HepG2 (cell line): ENCODE results near the gene DAZAP1. TPM values are rescaled to one million over a fixed set of nuclear protein-coding genes. Genes with fewer than 3 reads are reported as not detected.

ENCODE experiments used
- ATAC-seq: fragments of 200-7000 bp; cut with Tn5 transposase; 3 replicates; pipeline ENCODE4 v1.9.1; 2020; ENCODE audit warnings: mild to moderate bottlenecking, moderate library complexity
- BruUV-seq: library from RNA; stranded (reverse); fragments of 400-500 nt; replicated peaks from 2 replicates; lab custom pipeline; 2021; lab: Mats Ljungman, UMichigan
- CTCF ChIA-PET: fragments of 300-600 bp; formaldehyde crosslinking; extraction: SDS; loops from one replicate; lab custom pipeline; 2021; ENCODE audit warnings: low total read pairs, inconsistent platforms, low intra/inter-chr PET ratio; lab: Yijun Ruan, JAX
- POLR2A ChIA-PET: fragments of 350-600 bp; sonication (Branson Sonifier 250); formaldehyde crosslinking; loops from one replicate; lab custom pipeline; 2020; ENCODE audit warnings: antibody characterized with exemption, inconsistent platforms; lab: Yijun Ruan, JAX
- DNase-seq: peaks from one replicate; pipeline ENCODE4 v3.0.0-alpha.2; 2015; ENCODE audit warnings: low spot score
- FAIRE-seq: peaks from 3 replicates; lab custom pipeline; 2011; peaks lifted over from hg19 to GRCh38; lab: Jason Lieb, UNC
- H2AFZ ChIP-seq: one replicate; pipeline ENCODE4 v1.6.1; 2011; ENCODE audit warnings: low read length, inconsistent platforms
- H3K27ac ChIP-seq: fragments of 300-600 bp; 3 replicates; pipeline ENCODE4 v1.8.0; 2011; ENCODE audit warnings: mixed run types, mild to moderate bottlenecking, mixed read lengths, low read length, inconsistent platforms; ENCODE audit not compliant: insufficient read depth; ENCODE audit errors: extremely low read length
- H3K27me3 ChIP-seq, 2 experiments: fragments of 200-600 bp in 1 of 2; 2 replicates in 1 of 2; 3 replicates in 1 of 2; pipeline versions ENCODE4 v1.6.0 to v1.8.0; 2011; ENCODE audit warnings: low read length in 2 of 2, mild to moderate bottlenecking in 2 of 2, moderate library complexity in 2 of 2, inconsistent platforms in 1 of 2; ENCODE audit not compliant: insufficient read depth in 2 of 2, control insufficient read depth in 1 of 2
- H3K36me3 ChIP-seq, 2 experiments: fragments of 200-600 bp in 1 of 2; replicated peaks in 1 of 2; 2 replicates in 1 of 2; 3 replicates in 1 of 2; pipeline versions ENCODE4 v1.5.1 to v1.8.0; 2011; ENCODE audit warnings: low read length in 2 of 2, inconsistent platforms in 1 of 2; ENCODE audit not compliant: insufficient read depth in 2 of 2, control insufficient read depth in 1 of 2
- H3K4me1 ChIP-seq: 2 replicates; pipeline ENCODE4 v1.5.1; 2012; ENCODE audit warnings: low read length, inconsistent platforms; ENCODE audit not compliant: insufficient read depth
- H3K4me2 ChIP-seq: 2 replicates; pipeline ENCODE4 v1.6.0; 2011; ENCODE audit warnings: low read depth, low read length, inconsistent platforms
- H3K4me3 ChIP-seq, 3 experiments: fragments of 200-600 bp in 1 of 3; sonication (generic), shearing (Covaris generic) in 1 of 3; replicated peaks in 1 of 3; 2 replicates each; pipeline ENCODE4 v1.5.1; 2011 to 2016; ENCODE audit warnings: low read length in 3 of 3, inconsistent platforms in 2 of 3, low read depth in 2 of 3, mild to moderate bottlenecking in 2 of 3, control low read depth in 1 of 3, mixed read lengths in 1 of 3; ENCODE audit not compliant: insufficient read depth in 1 of 3
- H3K79me2 ChIP-seq: one replicate; pipeline ENCODE4 v1.6.1; 2011; ENCODE audit warnings: low read length, inconsistent platforms; ENCODE audit not compliant: insufficient read depth
- H3K9ac ChIP-seq: 2 replicates; pipeline ENCODE4 v1.6.0; 2011; ENCODE audit warnings: mild to moderate bottlenecking, low read depth, low read length, inconsistent platforms; ENCODE audit not compliant: insufficient read depth
- H3K9me3 ChIP-seq: 2 replicates; pipeline ENCODE4 v1.5.1; 2012; ENCODE audit warnings: mild to moderate bottlenecking, low read length
- H4K20me1 ChIP-seq: 2 replicates; pipeline ENCODE4 v1.6.0; 2011; ENCODE audit warnings: inconsistent platforms, mild to moderate bottlenecking, low read length, moderate library complexity; ENCODE audit not compliant: insufficient read depth
- AGO2 ChIP-seq: fragments of 200-400 bp; formaldehyde crosslinking; optimal IDR thresholded peaks from 2 replicates; pipeline ENCODE3; 2017; ENCODE audit warnings: mild to moderate bottlenecking, low read depth, low read length, moderate library complexity
- HNRNPH1 ChIP-seq: fragments of 200-400 bp; formaldehyde crosslinking; optimal IDR thresholded peaks from 2 replicates; pipeline ENCODE3; 2017; ENCODE audit warnings: mild to moderate bottlenecking, low read depth, low read length
- RBFOX2 ChIP-seq: fragments of 200-400 bp; formaldehyde crosslinking; IDR thresholded peaks from 2 replicates; pipeline ENCODE4 v1.6.1; 2017; ENCODE audit warnings: low read depth, mild to moderate bottlenecking, low read length
- RBM22 ChIP-seq: fragments of 200-400 bp; formaldehyde crosslinking; optimal IDR thresholded peaks from 2 replicates; pipeline ENCODE3; 2017; ENCODE audit warnings: mild to moderate bottlenecking, low read length, moderate library complexity
- SUZ12 ChIP-seq: fragments of 150-350 bp; IDR thresholded peaks from 2 replicates; pipeline ENCODE4 v1.6.1; 2014; ENCODE audit warnings: low read depth, low read length
- ZNF317 ChIP-seq: sonication (generic); formaldehyde crosslinking; IDR thresholded peaks from 2 replicates; pipeline ENCODE4 v1.5.0; 2020; ENCODE audit warnings: mild to moderate bottlenecking, missing genetic modification reagents
- ZNF354B ChIP-seq: sonication (generic); formaldehyde crosslinking; IDR thresholded peaks from 2 replicates; pipeline ENCODE4 v1.8.0; 2022; ENCODE audit warnings: mild to moderate bottlenecking, missing genetic modification reagents
- ZNF879 ChIP-seq: sonication (generic); formaldehyde crosslinking; IDR thresholded peaks from 2 replicates; pipeline ENCODE4 v1.8.1; 2023; ENCODE audit warnings: missing genetic modification reagents
- WGBS: methylation state at CpG from one replicate; pipeline ENCODE4 v1.1.6; 2017; ENCODE audit warnings: low lambda C conversion rate; 5-methylcytosine and 5-hydroxymethylcytosine counted together
- in situ Hi-C: cut with HindIII; loops from 2 replicates; pipeline ENCODE4 v1.10.0; 2017; ENCODE audit warnings: low pct_unique_long_range_greater_than_20kb; ENCODE audit not compliant: extremely low pct_ligation_motif_present
- intact Hi-C: fragments of 100-400 bp; cut with micrococcal nuclease; formaldehyde crosslinking; loops from one replicate; pipeline ENCODE4 v1.10.0; 2022; ENCODE audit not compliant: unreplicated experiment
- polyA plus RNA-seq, 8 experiments: library from polyadenylated mRNA; depleted of rRNA in 3 of 8; stranded (reverse) in 7 of 8; unstranded in 1 of 8; fragments of >200 nt; fragmentation: Illumina TruSeq in 4 of 8; extraction: Trizol in 4 of 8; gene quantifications; 2 replicates each; pipeline versions ENCODE4 v1.2.1 to v1.2.3, GENCODE V29; 2011 to 2016; ENCODE audit warnings: low read depth in 4 of 8, missing spikeins in 1 of 8, mixed read lengths in 1 of 8; ENCODE audit not compliant: insufficient read depth in 1 of 8
- total RNA-seq, 5 experiments: library from RNA; depleted of rRNA; stranded (reverse); fragments of >200 nt; fragmentation: Illumina TruSeq; extraction: Trizol; gene quantifications; 2 replicates each; pipeline ENCODE4 v1.2.3, GENCODE V29; 2016; ENCODE audit warnings: low read depth in 1 of 5

The DAZAP1 gene
- total and polyA plus RNA-seq, 2 of the 13 experiments (the other 11 are each of a cell fraction or from before 2014, with no cell fraction given) = 63.3 to 79.2 TPM

DNA sequence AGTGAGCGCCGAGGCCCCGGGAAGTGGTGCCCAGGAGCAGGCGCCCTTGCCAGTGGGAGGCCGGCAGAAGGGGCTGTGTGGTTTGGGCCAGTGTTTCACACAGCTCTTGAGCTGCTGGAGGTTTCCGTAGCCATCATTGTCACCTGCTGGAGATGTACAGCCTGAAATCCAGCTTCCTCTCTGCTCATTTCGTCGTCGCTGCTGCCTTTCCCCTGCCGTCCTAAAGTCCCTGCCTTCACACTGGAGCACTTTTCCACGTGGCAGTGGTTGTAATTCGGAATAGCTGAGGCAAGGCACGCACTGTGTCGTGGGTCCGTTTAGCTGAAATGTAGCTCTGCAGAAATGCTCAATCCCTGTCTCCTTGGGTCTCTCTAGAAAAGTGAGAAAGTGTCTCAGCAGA lies 13.2 kb downstream of the DAZAP1 start:
- BruUV-seq = no TSS peak
- POLR2A ChIA-PET = no interaction called here

DNA sequence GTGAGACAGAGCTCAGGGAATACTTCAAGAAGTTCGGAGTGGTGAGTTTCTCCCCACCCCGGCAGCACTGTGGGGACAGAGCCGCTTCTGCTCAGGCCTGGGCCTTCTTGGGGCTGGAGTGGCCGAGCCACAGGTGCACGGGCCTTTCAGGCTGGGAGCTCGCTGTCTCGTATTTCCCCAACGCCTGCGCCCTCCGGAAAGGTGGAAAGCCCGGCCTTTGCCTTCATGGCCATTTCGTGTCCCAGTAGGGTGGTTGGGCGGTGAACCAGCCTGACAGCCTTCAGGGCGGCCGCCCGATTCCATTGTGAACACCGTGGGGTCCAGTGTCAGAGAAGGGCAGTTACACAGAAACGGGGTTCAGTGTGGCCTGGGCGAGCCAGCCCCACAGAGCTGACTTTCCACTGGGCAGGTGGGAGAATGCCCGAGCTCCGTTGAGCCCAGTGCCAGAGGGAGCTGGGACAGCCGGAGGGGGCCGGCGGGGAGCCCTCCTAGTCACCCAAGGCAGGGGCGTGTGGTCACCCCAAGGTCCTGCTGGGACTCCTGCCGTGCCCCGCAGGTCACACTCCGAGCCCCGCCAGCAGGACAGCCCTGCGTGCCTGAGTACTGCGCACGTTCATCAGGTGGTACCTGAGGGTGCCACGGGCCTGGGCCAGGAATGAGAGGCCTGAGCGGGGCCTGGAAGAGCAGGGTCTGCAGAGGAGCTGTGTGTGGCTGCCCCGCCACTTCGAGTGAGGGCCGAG lies 14.0 kb downstream of the DAZAP1 start:
- peak; percentile 89 for TF ChIP-seq AGO2
- TF ChIP-seq RBM22 = peak; percentile 80
- TF ChIP-seq RBFOX2 = peak; percentile 42; the same call in 1 of the 2 replicates
- no peak for TF ChIP-seq ZNF317 (CRISPR knock-in tag)
- no peak for TF ChIP-seq HNRNPH1
- no peak for TF ChIP-seq ZNF354B (CRISPR knock-in tag)
- H3K36me3 ChIP-seq = peaks cover 32 to 76% of the 10 kb centered on the region in 2 experiments
- no peak overlapping the region for H3K9ac ChIP-seq
- H3K4me1 ChIP-seq = peaks cover 61% of the 10 kb centered on the region
- FAIRE-seq (no peak), ATAC-seq (no peak), DNase-seq (no peak)
- no peaks in the 10 kb centered on the region for H3K9me3 ChIP-seq
- in situ Hi-C loops = no loop called here
- H2AFZ ChIP-seq = no peak overlapping the region
- CTCF ChIA-PET = no interaction called here
- peak overlapping the region; percentile 27 for H3K27ac ChIP-seq
- POLR2A ChIA-PET = interaction anchor here (2.5 kb wide), 1 partner anchor 8 kb away, joined by 6 read pairs; no protein-coding TSS in a partner anchor
- H4K20me1 ChIP-seq = peaks cover 34% of the 10 kb centered on the region
- H3K4me2 ChIP-seq = no peak overlapping the region
- H3K79me2 ChIP-seq = peaks cover 65% of the 10 kb centered on the region
- WGBS = 95% methylated on average over 21 of the region's 37 CpGs
- no peaks in the 10 kb centered on the region for H3K27me3 ChIP-seq
- no peak overlapping the region for H3K4me3 ChIP-seq
- intact Hi-C loops = no loop called here
- BruUV-seq = no TSS peak

More for the DNA sequence above, 13.2 kb downstream of the DAZAP1 start:
- WGBS = 97% methylated on average over 10 of the region's 15 CpGs
- TF ChIP-seq ZNF879 (CRISPR knock-in tag) = no peak
- TF ChIP-seq SUZ12 = no peak
- TF ChIP-seq RBM22 = peak; percentile 83
- Histone ChIP-seq H2AFZ (no peak overlapping the region), H3K9me3 (no peaks in the 10 kb centered on the region), H3K27ac (no peak overlapping the region), H3K79me2 (peaks cover 65% of the 10 kb centered on the region), H3K36me3 (peaks cover 27 to 69% of the 10 kb centered on the region in 2 experiments), H3K27me3 (no peaks in the 10 kb centered on the region), H3K4me2 (no peak overlapping the region), H3K4me1 (peaks cover 65% of the 10 kb centered on the region), H4K20me1 (peaks cover 42% of the 10 kb centered on the region), H3K4me3 (no peak overlapping the region), H3K9ac (no peak overlapping the region)
- CTCF ChIA-PET = no interaction called here
- DNase-seq = no peak
- ATAC-seq = no peak
- no peak for FAIRE-seq
- in situ Hi-C loops (no loop called here), intact Hi-C loops (no loop called here)
